B cell (primary cell): Measurements from ENCODE around the gene MICAL3. TPM values are rescaled to one million over a fixed set of nuclear protein-coding genes. Genes with fewer than 3 reads are reported as not detected.

Source experiments
- ATAC-seq: fragments of 200-7000 bp; cut with Tn5 transposase; one replicate; pipeline ENCODE4 v1.10.0; 2021; ENCODE audit warnings: low read depth, mild to moderate bottlenecking, moderate number of reproducible peaks, moderate library complexity
- CTCF ChIA-PET: fragments of 350-600 bp; sonication (Branson Sonifier 250); formaldehyde crosslinking; loops from one replicate; lab custom pipeline; 2021; ENCODE audit warnings: antibody characterized with exemption, inconsistent platforms; lab: Charles Lee
- POLR2A ChIA-PET: fragments of 350-600 bp; sonication (Branson Sonifier 250); formaldehyde crosslinking; loops from one replicate; lab custom pipeline; 2021; ENCODE audit warnings: antibody characterized with exemption; lab: Charles Lee
- DNase-seq: peaks from one replicate; pipeline ENCODE4 v3.0.0; 2013
- H2AFZ ChIP-seq: 2 replicates; pipeline ENCODE4 v1.6.1; 2012; ENCODE audit warnings: mild to moderate bottlenecking, low read depth, low read length; ENCODE audit not compliant: insufficient read depth, poor library complexity, severe bottlenecking
- H3K27ac ChIP-seq, 2 donors: 1 replicate in 1 of 2; 2 replicates in 1 of 2; pipeline ENCODE4 v1.5.1; 2012 to 2013; ENCODE audit warnings: low read length in 2 of 2, mild to moderate bottlenecking in 2 of 2, moderate library complexity in 1 of 2
- H3K27me3 ChIP-seq, 4 experiments: fragments of 200-600 bp in 1 of 4; sonication (generic) in 1 of 4; replicated peaks in 1 of 4; 1 replicate in 2 of 4; 2 replicates in 2 of 4; pipeline versions ENCODE4 v1.6.1 to v1.7.0; 2013 to 2016; ENCODE audit warnings: low read length in 3 of 4, mild to moderate bottlenecking in 2 of 4, mixed read lengths in 1 of 4, moderate library complexity in 1 of 4; ENCODE audit not compliant: insufficient read depth in 4 of 4, control insufficient read depth in 3 of 4; ENCODE audit errors: control extremely low read depth in 1 of 4
- H3K36me3 ChIP-seq, 2 experiments: replicated peaks in 1 of 2; 1 replicate in 1 of 2; 2 replicates in 1 of 2; pipeline versions ENCODE4 v1.6.1 to v1.7.1; 2013; ENCODE audit warnings: low read length in 1 of 2; ENCODE audit not compliant: insufficient read depth in 2 of 2, control insufficient read depth in 1 of 2; ENCODE audit errors: control extremely low read depth in 1 of 2, extremely low read depth in 1 of 2
- H3K4me1 ChIP-seq, 2 donors: fragments of 200-600 bp in 1 of 2; sonication (generic) in 1 of 2; 1 replicate in 1 of 2; 2 replicates in 1 of 2; pipeline versions ENCODE4 v1.5.1 to v1.6.1; 2013 to 2017; ENCODE audit warnings: low read length in 2 of 2; ENCODE audit not compliant: control insufficient read depth in 2 of 2, insufficient read depth in 2 of 2
- H3K4me2 ChIP-seq: replicated peaks from 2 replicates; pipeline ENCODE3; 2012; ENCODE audit warnings: mild to moderate bottlenecking, low read depth, low read length; ENCODE audit not compliant: poor library complexity, severe bottlenecking
- H3K4me3 ChIP-seq, 5 experiments: fragments of 200-600 bp in 1 of 5; sonication (generic) in 1 of 5; 1 replicate in 3 of 5; 2 replicates in 2 of 5; pipeline versions ENCODE4 v1.5.1 to v1.7.0; 2011 to 2016; ENCODE audit warnings: low read length in 4 of 5, mild to moderate bottlenecking in 4 of 5, low read depth in 2 of 5, control low read depth in 1 of 5, moderate library complexity in 1 of 5; ENCODE audit not compliant: insufficient read depth in 1 of 5; ENCODE audit errors: control extremely low read depth in 1 of 5, extremely low read depth in 1 of 5
- H3K79me2 ChIP-seq: fragments of 200-600 bp; sonication (generic); one replicate; pipeline ENCODE4 v1.6.0; 2016; ENCODE audit warnings: low read length; ENCODE audit not compliant: control insufficient read depth, insufficient read depth
- H3K9ac ChIP-seq: fragments of 200-600 bp; sonication (generic); 2 replicates; pipeline ENCODE4 v1.6.1; 2017; ENCODE audit warnings: mild to moderate bottlenecking, low read length, moderate library complexity
- H3K9me3 ChIP-seq, 3 donors: one replicate each; pipeline versions ENCODE4 v1.6.1 to v1.7.1; 2013; ENCODE audit warnings: low read length in 2 of 3; ENCODE audit not compliant: control insufficient read depth in 2 of 3, insufficient read depth in 1 of 3; ENCODE audit errors: control extremely low read depth in 1 of 3
- H4K20me1 ChIP-seq: 2 replicates; pipeline ENCODE4 v1.6.0; 2012; ENCODE audit warnings: mild to moderate bottlenecking, low read length; ENCODE audit not compliant: insufficient read depth, control insufficient read depth, poor library complexity, severe bottlenecking
- H3K27ac Mint-ChIP-seq: one replicate; pipeline ENCODE4 v1.8.0; 2021; ENCODE audit warnings: mixed read lengths
- H3K27me3 Mint-ChIP-seq: one replicate; pipeline ENCODE4 v1.8.0; 2021; ENCODE audit warnings: mixed read lengths
- H3K4me1 Mint-ChIP-seq: one replicate; pipeline ENCODE4 v1.8.0; 2021; ENCODE audit warnings: mixed read lengths
- H3K4me3 Mint-ChIP-seq: one replicate; pipeline ENCODE4 v1.8.0; 2021; ENCODE audit warnings: mixed read lengths
- H3K9me3 Mint-ChIP-seq: one replicate; pipeline ENCODE4 v1.8.0; 2022; ENCODE audit warnings: mixed read lengths; ENCODE audit not compliant: insufficient read depth
- CTCF ChIP-seq: fragments of 200-600 bp; IDR thresholded peaks from one replicate; pipeline ENCODE4 v1.8.0; 2022; ENCODE audit warnings: antibody characterized with exemption, mild to moderate bottlenecking
- EZH2 ChIP-seq: IDR thresholded peaks from 2 replicates; pipeline ENCODE4 v1.6.1; 2012; ENCODE audit warnings: borderline replicate concordance, low read depth, mild to moderate bottlenecking, moderate library complexity, low read length; ENCODE audit not compliant: insufficient read depth, poor library complexity, severe bottlenecking
- WGBS: methylation state at CpG from one replicate; pipeline ENCODE4 v1.1.5; 2013; ENCODE audit warnings: missing lambda C conversion rate; ENCODE audit not compliant: insufficient coverage; 5-methylcytosine and 5-hydroxymethylcytosine counted together
- intact Hi-C: fragments of 100-400 bp; cut with micrococcal nuclease; formaldehyde crosslinking; loops from one replicate; pipeline ENCODE4 v1.10.0; 2022
- polyA plus RNA-seq: library from polyadenylated mRNA; depleted of rRNA; stranded (reverse); fragments of >200 nt; gene quantifications from 2 replicates; pipeline ENCODE4 v1.2.3, GENCODE V29; 2012
- total RNA-seq, 2 donors: library from RNA; stranded (reverse); fragments of 120-200 nt in 1 of 2; gene quantifications; 1 replicate in 1 of 2; 2 replicates in 1 of 2; pipeline versions ENCODE4 v1.2.3 to v1.2.4, GENCODE V29; 2013 to 2022

MICAL3 gene
- total and polyA plus RNA-seq, 2 donors (not counting 1 experiment from before 2014, with no cell fraction given) = 50.5 to 253 TPM

GRCh38 chr22:17948101-17948500, 76.3 kb downstream of the MICAL3 start:
- Mint-ChIP-seq H3K9me3 (no peaks in the 10 kb centered on the region), H3K27ac (no peak overlapping the region), H3K4me1 (peaks cover 87% of the 10 kb centered on the region), H3K4me3 (no peak overlapping the region), H3K27me3 (no peaks in the 10 kb centered on the region)
- H3K4me3 ChIP-seq = no peak overlapping the region
- DNase-seq (no peak), ATAC-seq (no peak)
- intact Hi-C loops = no loop called here
- H3K4me1 ChIP-seq = peaks cover 44 to 80% of the 10 kb centered on the region in 2 donors
- H3K27me3 ChIP-seq = no peaks in the 10 kb centered on the region
- H4K20me1 ChIP-seq = peaks cover 100% of the 10 kb centered on the region
- H3K9me3 ChIP-seq = no peaks in the 10 kb centered on the region
- H3K36me3 ChIP-seq = peaks cover 0 to 27% of the 10 kb centered on the region in 2 experiments
- H3K4me2 ChIP-seq = peak overlapping the region; percentile 52
- H3K27ac ChIP-seq = peak overlapping the region in 1 of 2 donors; percentile 17
- ChIA-PET POLR2A (no interaction called here), CTCF (interaction anchor here (0.6 kb wide), 2 partner anchors 48 to 211 kb away, joined by 3 read pairs; no protein-coding TSS in a partner anchor)
- H3K79me2 ChIP-seq = peaks cover 100% of the 10 kb centered on the region
- H2AFZ ChIP-seq = no peak overlapping the region
- no peak overlapping the region for H3K9ac ChIP-seq
- TF ChIP-seq EZH2 (no peak), CTCF (no peak)
- WGBS = 99% methylated on average over 9 of the region's 9 CpGs

- H3K9me3 ChIP-seq = no peaks in the 10 kb centered on the region
- no peak overlapping the region for H2AFZ ChIP-seq
- H3K4me1 ChIP-seq = peaks cover 55 to 83% of the 10 kb centered on the region in 2 donors
- POLR2A ChIA-PET = no interaction called here
- peaks cover 100% of the 10 kb centered on the region for H3K79me2 ChIP-seq
- no peak for TF ChIP-seq CTCF
- TF ChIP-seq EZH2 = no peak
- peak overlapping the region in 1 of 2 donors; percentile 61 for H3K27ac ChIP-seq
- H3K4me3 ChIP-seq = peak overlapping the region in 1 of 5 experiments; percentile 33
- peaks cover 100% of the 10 kb centered on the region for H4K20me1 ChIP-seq
- Mint-ChIP-seq H3K27ac (peak overlapping the region; percentile 47), H3K4me3 (peak overlapping the region; percentile 51), H3K9me3 (no peaks in the 10 kb centered on the region), H3K27me3 (no peaks in the 10 kb centered on the region), H3K4me1 (peaks cover 88% of the 10 kb centered on the region)
- no peaks in the 10 kb centered on the region for H3K27me3 ChIP-seq
- no peak overlapping the region for H3K9ac ChIP-seq
- H3K4me2 ChIP-seq = peak overlapping the region; percentile 52
- CTCF ChIA-PET = interaction anchor here (0.8 to 1.6 kb wide), 3 partner anchors 11 to 116 kb away, joined by 3 to 7 read pairs (median 3); no protein-coding TSS in a partner anchor
- DNase-seq = no peak
- intact Hi-C loops = no loop called here
- ATAC-seq = no peak
- 88% methylated on average over 3 of the region's 9 CpGs for WGBS
- H3K36me3 ChIP-seq = peaks cover 0 to 24% of the 10 kb centered on the region in 2 experiments
Measured at GRCh38 chr22:17946662-17947367, 77.5 kb downstream of the MICAL3 start.
